Measurements from ENCODE around the gene ABCG4.

The ABCG4 gene

GRCh38 chr11:119210050-119210449, 61.2 kb downstream of the ABCG4 start:
- TF ChIP-seq, protein P1, sequence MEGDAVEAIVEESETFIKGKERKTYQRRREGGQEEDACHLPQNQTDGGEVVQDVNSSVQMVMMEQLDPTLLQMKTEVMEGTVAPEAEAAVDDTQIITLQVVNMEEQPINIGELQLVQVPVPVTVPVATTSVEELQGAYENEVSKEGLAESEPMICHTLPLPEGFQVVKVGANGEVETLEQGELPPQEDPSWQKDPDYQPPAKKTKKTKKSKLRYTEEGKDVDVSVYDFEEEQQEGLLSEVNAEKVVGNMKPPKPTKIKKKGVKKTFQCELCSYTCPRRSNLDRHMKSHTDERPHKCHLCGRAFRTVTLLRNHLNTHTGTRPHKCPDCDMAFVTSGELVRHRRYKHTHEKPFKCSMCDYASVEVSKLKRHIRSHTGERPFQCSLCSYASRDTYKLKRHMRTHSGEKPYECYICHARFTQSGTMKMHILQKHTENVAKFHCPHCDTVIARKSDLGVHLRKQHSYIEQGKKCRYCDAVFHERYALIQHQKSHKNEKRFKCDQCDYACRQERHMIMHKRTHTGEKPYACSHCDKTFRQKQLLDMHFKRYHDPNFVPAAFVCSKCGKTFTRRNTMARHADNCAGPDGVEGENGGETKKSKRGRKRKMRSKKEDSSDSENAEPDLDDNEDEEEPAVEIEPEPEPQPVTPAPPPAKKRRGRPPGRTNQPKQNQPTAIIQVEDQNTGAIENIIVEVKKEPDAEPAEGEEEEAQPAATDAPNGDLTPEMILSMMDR (IDR thresholded peaks at IDR 0.05; ENCODE audit: low read depth, low read length), result no peak
- H3K4me3 ChIP-seq (ENCODE audit: low read depth, low read length), result no peak overlapping the region
- DNase-seq (ENCODE audit: low read depth, low spot score), result no peak
- in situ Hi-C loops (cut with HindIII; ENCODE audit: low sequenced_read_pairs), result no loop called here

All from astrocyte of the spinal cord (primary cell).